HEK293 (cell line): Measurements from ENCODE around the gene BTBD9.

Experiments
- BCL11B ChIP-seq: fragments of 450-650 bp; formaldehyde crosslinking; IDR thresholded peaks from 2 replicates; pipeline ENCODE4 v1.5.1; 2016; ENCODE audit warnings: low read depth, missing biosample characterization, missing genetic modification characterization
- GFI1B ChIP-seq: fragments of 450-650 bp; formaldehyde crosslinking; IDR thresholded peaks from 2 replicates; pipeline ENCODE4 v1.5.1; 2016; ENCODE audit warnings: missing biosample characterization, missing genetic modification characterization
- SALL2 ChIP-seq: fragments of 450-650 bp; formaldehyde crosslinking; IDR thresholded peaks from 2 replicates; pipeline ENCODE4 v1.5.0; 2017; ENCODE audit warnings: missing biosample characterization, mild to moderate bottlenecking, missing genetic modification characterization, borderline replicate concordance
- ZNF146 ChIP-seq: fragments of 450-650 bp; formaldehyde crosslinking; IDR thresholded peaks from 2 replicates; pipeline ENCODE4 v1.5.1; 2016; ENCODE audit warnings: missing biosample characterization, missing genetic modification characterization
- ZNF184 ChIP-seq: fragments of 450-650 bp; IDR thresholded peaks from 2 replicates; pipeline ENCODE4 v1.5.1; 2018; ENCODE audit warnings: missing biosample characterization, mild to moderate bottlenecking, missing genetic modification characterization
- ZNF324 ChIP-seq: fragments of 450-650 bp; formaldehyde crosslinking; IDR thresholded peaks from 2 replicates; pipeline ENCODE4 v1.5.1; 2016; ENCODE audit warnings: missing biosample characterization, missing genetic modification characterization
- ZNF624 ChIP-seq: fragments of 450-650 bp; formaldehyde crosslinking; IDR thresholded peaks from 2 replicates; pipeline ENCODE4 v1.5.1; 2017; ENCODE audit warnings: missing biosample characterization, missing genetic modification characterization
- ZNF677 ChIP-seq: fragments of 450-650 bp; IDR thresholded peaks from 2 replicates; pipeline ENCODE4 v1.5.0; 2018; ENCODE audit warnings: missing biosample characterization, mild to moderate bottlenecking, missing genetic modification characterization, moderate library complexity
- ZNF785 ChIP-seq: fragments of 450-650 bp; formaldehyde crosslinking; IDR thresholded peaks from 2 replicates; pipeline ENCODE4 v1.5.1; 2016; ENCODE audit warnings: missing biosample characterization, missing genetic modification characterization
- TF ChIP-seq, protein P1 (sequence below): fragments of 450-650 bp; formaldehyde crosslinking; IDR thresholded peaks from 2 replicates; pipeline ENCODE4 v1.5.1; 2016; ENCODE audit warnings: missing biosample characterization, missing genetic modification characterization
- TF ChIP-seq, protein P2 (sequence below): fragments of 450-650 bp; formaldehyde crosslinking; IDR thresholded peaks from 2 replicates; pipeline ENCODE4 v1.5.1; 2016; ENCODE audit warnings: missing biosample characterization, missing genetic modification characterization
- TF ChIP-seq, protein P3 (sequence below): fragments of 450-650 bp; formaldehyde crosslinking; IDR thresholded peaks from 2 replicates; pipeline ENCODE4 v1.5.1; 2016; ENCODE audit warnings: missing biosample characterization, missing genetic modification characterization

DNA sequence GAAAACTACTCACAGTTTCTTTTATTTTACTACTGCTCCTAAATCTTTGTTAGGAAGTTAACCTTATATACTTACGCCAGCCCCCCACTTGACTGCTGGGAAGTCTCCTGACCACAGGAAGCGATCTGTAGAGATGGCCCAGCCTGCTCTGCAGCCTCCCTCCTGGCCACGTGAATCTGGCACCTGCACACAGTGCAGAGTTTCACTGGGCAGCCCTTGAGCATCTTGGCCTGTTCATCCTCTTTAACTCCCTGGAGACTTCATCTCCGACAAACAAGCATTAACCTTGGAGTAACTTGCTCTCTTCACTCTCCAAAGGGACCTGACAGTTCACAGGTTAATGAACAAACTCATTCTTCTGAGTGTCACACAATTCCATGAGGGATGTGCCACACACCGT lies 294.1 kb downstream of the BTBD9 start:
- no peak for TF ChIP-seq ZNF324 (tag by site-specific recombination)
- TF ChIP-seq, protein P1, sequence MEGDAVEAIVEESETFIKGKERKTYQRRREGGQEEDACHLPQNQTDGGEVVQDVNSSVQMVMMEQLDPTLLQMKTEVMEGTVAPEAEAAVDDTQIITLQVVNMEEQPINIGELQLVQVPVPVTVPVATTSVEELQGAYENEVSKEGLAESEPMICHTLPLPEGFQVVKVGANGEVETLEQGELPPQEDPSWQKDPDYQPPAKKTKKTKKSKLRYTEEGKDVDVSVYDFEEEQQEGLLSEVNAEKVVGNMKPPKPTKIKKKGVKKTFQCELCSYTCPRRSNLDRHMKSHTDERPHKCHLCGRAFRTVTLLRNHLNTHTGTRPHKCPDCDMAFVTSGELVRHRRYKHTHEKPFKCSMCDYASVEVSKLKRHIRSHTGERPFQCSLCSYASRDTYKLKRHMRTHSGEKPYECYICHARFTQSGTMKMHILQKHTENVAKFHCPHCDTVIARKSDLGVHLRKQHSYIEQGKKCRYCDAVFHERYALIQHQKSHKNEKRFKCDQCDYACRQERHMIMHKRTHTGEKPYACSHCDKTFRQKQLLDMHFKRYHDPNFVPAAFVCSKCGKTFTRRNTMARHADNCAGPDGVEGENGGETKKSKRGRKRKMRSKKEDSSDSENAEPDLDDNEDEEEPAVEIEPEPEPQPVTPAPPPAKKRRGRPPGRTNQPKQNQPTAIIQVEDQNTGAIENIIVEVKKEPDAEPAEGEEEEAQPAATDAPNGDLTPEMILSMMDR (tag by site-specific recombination) = no peak
- TF ChIP-seq ZNF624 (tag by site-specific recombination) = no peak
- no peak for TF ChIP-seq ZNF184 (tag by site-specific recombination)
- no peak for TF ChIP-seq BCL11B (tag by site-specific recombination)
- TF ChIP-seq, protein P2, sequence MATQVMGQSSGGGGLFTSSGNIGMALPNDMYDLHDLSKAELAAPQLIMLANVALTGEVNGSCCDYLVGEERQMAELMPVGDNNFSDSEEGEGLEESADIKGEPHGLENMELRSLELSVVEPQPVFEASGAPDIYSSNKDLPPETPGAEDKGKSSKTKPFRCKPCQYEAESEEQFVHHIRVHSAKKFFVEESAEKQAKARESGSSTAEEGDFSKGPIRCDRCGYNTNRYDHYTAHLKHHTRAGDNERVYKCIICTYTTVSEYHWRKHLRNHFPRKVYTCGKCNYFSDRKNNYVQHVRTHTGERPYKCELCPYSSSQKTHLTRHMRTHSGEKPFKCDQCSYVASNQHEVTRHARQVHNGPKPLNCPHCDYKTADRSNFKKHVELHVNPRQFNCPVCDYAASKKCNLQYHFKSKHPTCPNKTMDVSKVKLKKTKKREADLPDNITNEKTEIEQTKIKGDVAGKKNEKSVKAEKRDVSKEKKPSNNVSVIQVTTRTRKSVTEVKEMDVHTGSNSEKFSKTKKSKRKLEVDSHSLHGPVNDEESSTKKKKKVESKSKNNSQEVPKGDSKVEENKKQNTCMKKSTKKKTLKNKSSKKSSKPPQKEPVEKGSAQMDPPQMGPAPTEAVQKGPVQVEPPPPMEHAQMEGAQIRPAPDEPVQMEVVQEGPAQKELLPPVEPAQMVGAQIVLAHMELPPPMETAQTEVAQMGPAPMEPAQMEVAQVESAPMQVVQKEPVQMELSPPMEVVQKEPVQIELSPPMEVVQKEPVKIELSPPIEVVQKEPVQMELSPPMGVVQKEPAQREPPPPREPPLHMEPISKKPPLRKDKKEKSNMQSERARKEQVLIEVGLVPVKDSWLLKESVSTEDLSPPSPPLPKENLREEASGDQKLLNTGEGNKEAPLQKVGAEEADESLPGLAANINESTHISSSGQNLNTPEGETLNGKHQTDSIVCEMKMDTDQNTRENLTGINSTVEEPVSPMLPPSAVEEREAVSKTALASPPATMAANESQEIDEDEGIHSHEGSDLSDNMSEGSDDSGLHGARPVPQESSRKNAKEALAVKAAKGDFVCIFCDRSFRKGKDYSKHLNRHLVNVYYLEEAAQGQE (tag by site-specific recombination) = no peak
- TF ChIP-seq, protein P3, sequence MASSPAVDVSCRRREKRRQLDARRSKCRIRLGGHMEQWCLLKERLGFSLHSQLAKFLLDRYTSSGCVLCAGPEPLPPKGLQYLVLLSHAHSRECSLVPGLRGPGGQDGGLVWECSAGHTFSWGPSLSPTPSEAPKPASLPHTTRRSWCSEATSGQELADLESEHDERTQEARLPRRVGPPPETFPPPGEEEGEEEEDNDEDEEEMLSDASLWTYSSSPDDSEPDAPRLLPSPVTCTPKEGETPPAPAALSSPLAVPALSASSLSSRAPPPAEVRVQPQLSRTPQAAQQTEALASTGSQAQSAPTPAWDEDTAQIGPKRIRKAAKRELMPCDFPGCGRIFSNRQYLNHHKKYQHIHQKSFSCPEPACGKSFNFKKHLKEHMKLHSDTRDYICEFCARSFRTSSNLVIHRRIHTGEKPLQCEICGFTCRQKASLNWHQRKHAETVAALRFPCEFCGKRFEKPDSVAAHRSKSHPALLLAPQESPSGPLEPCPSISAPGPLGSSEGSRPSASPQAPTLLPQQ (tag by site-specific recombination) = no peak
- no peak for TF ChIP-seq ZNF146 (tag by site-specific recombination)
- TF ChIP-seq ZNF785 (tag by site-specific recombination) = no peak
- TF ChIP-seq GFI1B (tag by site-specific recombination) = no peak
- TF ChIP-seq ZNF677 (tag by site-specific recombination) = no peak
- TF ChIP-seq SALL2 (tag by site-specific recombination) = no peak
